Stimulated activated CD4-positive, alpha-beta T cell treated with anti-CD3 and anti-CD28 coated beads, TNF-alpha, amount 100 ng/mL, for 48 hours (primary cell): ENCODE measurements around the gene KIAA2012.
"Not testable (repeated sequence)": the region's sequence is repeated elsewhere in the genome, so short reads cannot be mapped to it uniquely, and the experiment has no call there.

Experiments
- DNase-seq, 3 donors: peaks; one replicate each; pipeline ENCODE4 v3.0.0-alpha.2; 2020; ENCODE audit warnings: low read depth in 3 of 3

The KIAA2012 gene

GRCh38 chr2:202115479-202115971, 42.5 kb downstream of the KIAA2012 start:
- DNase-seq: no peak

- DNase-seq: no peak
These were observed 43.6 kb downstream of the KIAA2012 start for GRCh38 chr2:202116691-202117090.

- no peak for DNase-seq
These were observed 45.1 kb downstream of the KIAA2012 start for GRCh38 chr2:202118168-202118567.

- no peak for DNase-seq
These were observed 47.8 kb downstream of the KIAA2012 start for GRCh38 chr2:202120828-202121227.

GRCh38 chr2:202121532-202122162, 48.6 kb downstream of the KIAA2012 start:
- no peak for DNase-seq

GRCh38 chr2:202122163-202122540, 49.1 kb downstream of the KIAA2012 start:
- no peak for DNase-seq

- DNase-seq: no peak
These were observed 50.1 kb downstream of the KIAA2012 start for GRCh38 chr2:202122980-202123720.

- DNase-seq: no peak
These were observed 51.2 kb downstream of the KIAA2012 start for GRCh38 chr2:202124286-202124685.

GRCh38 chr2:202127687-202128331, 54.8 kb downstream of the KIAA2012 start:
- no peak for DNase-seq

GRCh38 chr2:202129841-202130240, 56.8 kb downstream of the KIAA2012 start:
- DNase-seq: no peak

- DNase-seq: no peak
These were observed 60.3 kb downstream of the KIAA2012 start for GRCh38 chr2:202133200-202133908.

GRCh38 chr2:202133909-202134265, 60.8 kb downstream of the KIAA2012 start:
- DNase-seq: no peak

- no peak for DNase-seq
These were observed 62.2 kb downstream of the KIAA2012 start for GRCh38 chr2:202135091-202135874.

- not testable (repeated sequence) for DNase-seq
These were observed 63.0 kb downstream of the KIAA2012 start for GRCh38 chr2:202136039-202136438.

- no peak for DNase-seq
These were observed 63.5 kb downstream of the KIAA2012 start for GRCh38 chr2:202136526-202136925.

- DNase-seq: no peak
These were observed 67.6 kb downstream of the KIAA2012 start for GRCh38 chr2:202140522-202141252.

- DNase-seq: no peak
These were observed 68.4 kb downstream of the KIAA2012 start for GRCh38 chr2:202141329-202141947.

GRCh38 chr2:202142540-202142939, 69.5 kb downstream of the KIAA2012 start:
- DNase-seq: no peak

GRCh38 chr2:202147775-202148174, 74.7 kb downstream of the KIAA2012 start:
- DNase-seq: no peak

- no peak for DNase-seq
These were observed 75.6 kb downstream of the KIAA2012 start for GRCh38 chr2:202148515-202149154.
